K562 (cell line): ENCODE measurements around the gene TANC1. TPM values are rescaled to one million over a fixed set of nuclear protein-coding genes. Genes with fewer than 3 reads are reported as not detected.

Source experiments
- ATAC-seq: fragments of 200-7000 bp; cut with Tn5 transposase; 3 replicates; pipeline ENCODE4 v1.9.1; 2020; ENCODE audit warnings: moderate library complexity
- BruUV-seq: library from RNA; stranded (reverse); fragments of 400-500 nt; replicated peaks from 2 replicates; lab custom pipeline; 2021; lab: Mats Ljungman, UMichigan
- CTCF ChIA-PET: fragments of 300-600 bp; formaldehyde crosslinking; extraction: SDS; loops from one replicate; lab custom pipeline; 2021; ENCODE audit warnings: low intra/inter-chr PET ratio; lab: Yijun Ruan, JAX
- POLR2A ChIA-PET: fragments of 300-600, 350-650 bp; sonication (Branson Sonifier 250); formaldehyde crosslinking; extraction: SDS; loops from one replicate; lab custom pipeline; 2021; ENCODE audit warnings: antibody characterized with exemption, inconsistent platforms; lab: Yijun Ruan, JAX
- DNase-seq, 4 experiments: peaks; one replicate each; pipeline versions ENCODE4 v3.0.0 to v3.0.0-alpha.2; 2011 to 2018; ENCODE audit warnings: low spot score in 3 of 4, mixed read lengths in 3 of 4; ENCODE audit errors: extremely low read depth in 1 of 4
- FAIRE-seq: peaks from 2 replicates; lab custom pipeline; 2011; peaks lifted over from hg19 to GRCh38; lab: Jason Lieb, UNC
- H2AFZ ChIP-seq: 2 replicates; pipeline ENCODE4 v1.6.0; 2011; ENCODE audit warnings: low read depth, low read length, control low read depth, inconsistent platforms
- H3K27ac ChIP-seq: fragments of 200-600 bp; 3 replicates; pipeline ENCODE4 v1.8.0; 2011; ENCODE audit warnings: low read depth, mild to moderate bottlenecking, control low read depth, inconsistent platforms, low read length, moderate library complexity, mixed read lengths; ENCODE audit errors: extremely low read depth
- H3K27me3 ChIP-seq, 2 experiments: fragments of 300-600 bp in 1 of 2; 2 replicates in 1 of 2; 3 replicates in 1 of 2; pipeline versions ENCODE4 v1.6.0 to v1.8.0; 2011; ENCODE audit warnings: inconsistent platforms in 2 of 2, low read length in 2 of 2, mild to moderate bottlenecking in 1 of 2, mixed read lengths in 1 of 2, moderate library complexity in 1 of 2; ENCODE audit not compliant: control insufficient read depth in 2 of 2, insufficient read depth in 2 of 2
- H3K36me3 ChIP-seq: fragments of 300-600 bp; 3 replicates; pipeline ENCODE4 v1.8.0; 2011; ENCODE audit warnings: mild to moderate bottlenecking, low read length, inconsistent platforms; ENCODE audit not compliant: control insufficient read depth, insufficient read depth
- H3K4me1 ChIP-seq, 2 experiments: fragments of 200-600 bp in 1 of 2; replicated peaks in 1 of 2; 2 replicates in 1 of 2; 3 replicates in 1 of 2; pipeline versions ENCODE4 v1.5.1 to v1.8.0; 2011; ENCODE audit warnings: inconsistent platforms in 2 of 2, low read length in 2 of 2, mild to moderate bottlenecking in 1 of 2, mixed read lengths in 1 of 2, moderate library complexity in 1 of 2; ENCODE audit not compliant: control insufficient read depth in 2 of 2, insufficient read depth in 2 of 2
- H3K4me2 ChIP-seq: 2 replicates; pipeline ENCODE4 v1.6.1; 2011; ENCODE audit warnings: low read length, control low read depth, inconsistent platforms, mixed read lengths; ENCODE audit not compliant: insufficient read depth
- H3K4me3 ChIP-seq: fragments of 200-600 bp; sonication (generic), shearing (Covaris generic); 2 replicates; pipeline ENCODE4 v1.5.1; 2016; ENCODE audit warnings: control low read depth, inconsistent platforms
- H3K79me2 ChIP-seq: fragments of 200-600 bp; 3 replicates; pipeline ENCODE4 v1.8.0; 2011; ENCODE audit warnings: low read length, inconsistent platforms; ENCODE audit not compliant: control insufficient read depth, insufficient read depth
- H3K9ac ChIP-seq, 2 experiments: 2 replicates each; pipeline versions ENCODE4 v1.6.0 to v1.6.1; 2011; ENCODE audit warnings: low read depth in 2 of 2, low read length in 2 of 2, control low read depth in 1 of 2, inconsistent platforms in 1 of 2, mild to moderate bottlenecking in 1 of 2, mixed read lengths in 1 of 2; ENCODE audit not compliant: insufficient read depth in 1 of 2
- H3K9me1 ChIP-seq: one replicate; pipeline ENCODE4 v1.6.0; 2011; ENCODE audit warnings: inconsistent platforms, mild to moderate bottlenecking, low read length, moderate library complexity; ENCODE audit not compliant: control insufficient read depth, insufficient read depth
- H3K9me3 ChIP-seq: replicated peaks from 2 replicates; pipeline ENCODE4 v1.5.1; 2011; ENCODE audit warnings: low read depth, low read length, inconsistent platforms; ENCODE audit not compliant: control insufficient read depth, insufficient read depth
- H4K20me1 ChIP-seq: replicated peaks from 2 replicates; pipeline ENCODE4 v1.6.1; 2011; ENCODE audit warnings: low read length, inconsistent platforms, mixed read lengths; ENCODE audit not compliant: control insufficient read depth, insufficient read depth
- CBX3 ChIP-seq, 2 experiments: IDR thresholded peaks; 1 replicate in 1 of 2; 2 replicates in 1 of 2; pipeline ENCODE4 v1.6.1; 2012; ENCODE audit warnings: inconsistent platforms in 2 of 2, low read length in 2 of 2, borderline replicate concordance in 1 of 2, control low read depth in 1 of 2
- DMBX1 ChIP-seq: fragments of 250-450 bp; sonication (Bioruptor Pico); IDR thresholded peaks from 2 replicates; pipeline ENCODE4 v1.8.0; 2022; ENCODE audit warnings: inconsistent platforms, mild to moderate bottlenecking, moderate library complexity, borderline replicate concordance
- GTF2E2 ChIP-seq: fragments of 200-800 bp; sonication (Bioruptor generic); IDR thresholded peaks from 2 replicates; pipeline ENCODE4 v1.6.1; 2016; ENCODE audit warnings: missing genetic modification characterization, missing compliant biosample characterization
- MIER1 ChIP-seq: fragments of 450-650 bp; IDR thresholded peaks from 2 replicates; pipeline ENCODE4 v1.6.1; 2016; ENCODE audit warnings: antibody characterized with exemption, mild to moderate bottlenecking, low read depth
- NFIC ChIP-seq: fragments of 450-650 bp; IDR thresholded peaks from 2 replicates; pipeline ENCODE4 v1.6.1; 2017; ENCODE audit warnings: mild to moderate bottlenecking, inconsistent platforms
- RHOXF2B ChIP-seq: fragments of 250-450 bp; sonication (Bioruptor Pico); conservative IDR thresholded peaks from 2 replicates; pipeline ENCODE4 v1.5.1; 2021
- SMARCE1 ChIP-seq: fragments of 450-650 bp; IDR thresholded peaks from 2 replicates; pipeline ENCODE4 v1.7.1; 2016; ENCODE audit warnings: mild to moderate bottlenecking
- TFAM ChIP-seq: fragments of 250-450 bp; sonication (Bioruptor Pico); conservative IDR thresholded peaks from 2 replicates; pipeline ENCODE4 v1.5.0; 2021; ENCODE audit warnings: mild to moderate bottlenecking, moderate library complexity
- ZNF124 ChIP-seq: sonication (generic); formaldehyde crosslinking; IDR thresholded peaks from 2 replicates; pipeline ENCODE4 v1.8.1; 2022; ENCODE audit warnings: missing genetic modification reagents
- ZNF778 ChIP-seq: fragments of 450-650 bp; formaldehyde crosslinking; IDR thresholded peaks from 2 replicates; pipeline ENCODE4 v1.4.0; 2020; ENCODE audit warnings: mild to moderate bottlenecking, moderate library complexity
- in situ Hi-C: fragments of 300-500 bp; cut with MboI; formaldehyde crosslinking; loops from 4 replicates; pipeline ENCODE4 v1.15.0; 2018; ENCODE audit warnings: inconsistent platforms, mixed read lengths
- intact Hi-C: fragments of 100-400 bp; cut with micrococcal nuclease; formaldehyde crosslinking; loops from 2 replicates; pipeline ENCODE4 v1.14.2; 2022
- polyA plus RNA-seq, 8 experiments: library from polyadenylated mRNA; depleted of rRNA in 4 of 8; stranded (reverse) in 5 of 8; unstranded in 3 of 8; fragments of >200 nt; fragmentation: Nextera tagmentation in 2 of 8; fragmentation: Illumina TruSeq in 1 of 8; extraction: Ambion mirVana in 2 of 8; extraction: Trizol in 1 of 8; gene quantifications; 2 replicates each; pipeline versions ENCODE4 v1.2.1 to v1.2.3, GENCODE V29; 2011 to 2014; ENCODE audit warnings: inconsistent platforms in 1 of 8, missing spikeins in 1 of 8
- total RNA-seq, 7 experiments: library from RNA; depleted of rRNA in 6 of 7; stranded (reverse); fragments of >200 nt in 6 of 7; fragmentation: Illumina TruSeq in 2 of 7; extraction: Trizol in 2 of 7; gene quantifications; 2 replicates each; pipeline versions ENCODE4 v1.2.1 to v1.2.3, GENCODE V29; 2011 to 2021; ENCODE audit warnings: low replicate concordance in 1 of 7
- TF ChIP-seq, protein P1 (sequence below): fragments of 450-650 bp; formaldehyde crosslinking; IDR thresholded peaks from 2 replicates; pipeline ENCODE4 v1.4.0; 2020; ENCODE audit warnings: mild to moderate bottlenecking
- TF ChIP-seq, protein P2 (sequence below): fragments of 250-450 bp; sonication (Bioruptor Pico); IDR thresholded peaks from 2 replicates; pipeline ENCODE4 v1.4.0; 2020; ENCODE audit warnings: mild to moderate bottlenecking, moderate library complexity
- TF ChIP-seq, protein P3 (sequence below): fragments of 250-450 bp; sonication (Bioruptor Pico); IDR thresholded peaks from 2 replicates; pipeline ENCODE4 v1.5.0; 2021; ENCODE audit warnings: mild to moderate bottlenecking, borderline replicate concordance
- TF ChIP-seq, protein P4 (sequence below): sonication (generic); formaldehyde crosslinking; IDR thresholded peaks from 2 replicates; pipeline ENCODE4 v1.8.0; 2022; ENCODE audit warnings: missing genetic modification reagents, mild to moderate bottlenecking, borderline replicate concordance

Gene TANC1
- total and polyA plus RNA-seq, 9 of the 15 experiments (the other 6 are each of a cell fraction or from before 2014, with no cell fraction given): under 0.01 to 0.20 (median 0.07) TPM; not detected in 1

DNA sequence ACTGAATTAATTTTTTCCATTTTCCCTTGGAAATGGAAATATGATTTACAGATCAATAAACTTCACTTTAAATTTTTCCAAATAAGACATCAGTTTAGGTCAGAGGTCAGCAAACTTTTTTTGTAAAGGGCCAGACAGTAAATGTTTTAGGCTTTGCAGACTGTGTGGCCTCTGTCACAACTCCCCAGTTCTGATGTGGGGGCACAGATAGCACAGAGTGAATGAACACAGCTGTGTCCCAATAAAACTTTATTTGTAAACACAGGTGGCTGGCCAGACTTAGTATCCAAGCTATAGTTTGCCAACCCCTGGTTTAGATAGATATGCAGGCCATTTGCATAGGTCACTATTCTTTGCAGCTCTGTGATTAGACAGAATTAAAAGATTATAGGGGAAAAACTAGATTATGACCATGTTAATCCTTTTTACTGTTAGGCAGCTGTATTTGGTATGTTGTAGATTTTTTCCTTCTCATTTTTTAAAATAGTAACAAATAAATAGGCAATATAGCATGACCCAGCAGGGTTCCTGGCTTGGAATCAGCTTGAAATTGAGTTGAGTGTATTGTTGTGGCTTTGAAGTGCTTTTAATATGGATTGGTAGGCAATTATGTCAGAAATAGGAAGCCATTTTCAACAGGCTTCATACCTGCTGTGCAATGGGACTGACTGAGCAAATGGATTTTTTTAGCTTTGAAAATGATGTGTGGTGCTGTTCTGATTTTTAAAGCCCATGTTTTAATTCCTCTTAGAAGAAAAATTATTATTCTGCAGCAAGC is 258.4 kb downstream of the TANC1 start:
- in situ Hi-C loops: no loop called here
- Histone ChIP-seq H4K20me1 (no peaks in the 10 kb centered on the region), H3K79me2 (no peaks in the 10 kb centered on the region), H3K4me2 (no peak overlapping the region), H3K9me1 (no peaks in the 10 kb centered on the region), H3K9me3 (no peaks in the 10 kb centered on the region), H3K27ac (peak overlapping the region; percentile 25; the same call in 1 of the 3 replicates), H3K36me3 (no peaks in the 10 kb centered on the region), H3K4me1 (peaks cover 6 to 7% of the 10 kb centered on the region in 2 experiments), H3K4me3 (no peak overlapping the region), H3K27me3 (no peaks in the 10 kb centered on the region), H2AFZ (peak overlapping the region; percentile 79), H3K9ac (no peak overlapping the region)
- FAIRE-seq (no peak), ATAC-seq (peak; percentile 22; the same call in 2 of the 3 replicates), DNase-seq (peak in 1 of 4 experiments; percentile 36)
- ChIA-PET POLR2A (interaction anchor here (0.6 to 1.4 kb wide), 5 partner anchors 9 to 371 kb away, joined by 3 to 6 read pairs (median 3); no protein-coding TSS in a partner anchor), CTCF (no interaction called here)
- no TSS peak for BruUV-seq
- intact Hi-C loops: no loop called here
- TF ChIP-seq, protein P1, sequence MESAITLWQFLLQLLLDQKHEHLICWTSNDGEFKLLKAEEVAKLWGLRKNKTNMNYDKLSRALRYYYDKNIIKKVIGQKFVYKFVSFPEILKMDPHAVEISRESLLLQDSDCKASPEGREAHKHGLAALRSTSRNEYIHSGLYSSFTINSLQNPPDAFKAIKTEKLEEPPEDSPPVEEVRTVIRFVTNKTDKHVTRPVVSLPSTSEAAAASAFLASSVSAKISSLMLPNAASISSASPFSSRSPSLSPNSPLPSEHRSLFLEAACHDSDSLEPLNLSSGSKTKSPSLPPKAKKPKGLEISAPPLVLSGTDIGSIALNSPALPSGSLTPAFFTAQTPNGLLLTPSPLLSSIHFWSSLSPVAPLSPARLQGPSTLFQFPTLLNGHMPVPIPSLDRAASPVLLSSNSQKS: no peak
- TF ChIP-seq MIER1 (no peak), RHOXF2B (CRISPR knock-in tag) (no peak), TFAM (no peak), NFIC (0 out of 2 replicates have a peak, but pooled peaks have one; percentile 11), DMBX1 (CRISPR knock-in tag) (peak; percentile 27; the same call in 1 of the 2 replicates), ZNF124 (CRISPR knock-in tag) (no peak), CBX3 (IDR thresholded peaks at IDR 0.05; ENCODE audit: borderline replicate concordance in 1 of 2, low read length in 2 of 2) (no peak), SMARCE1 (no peak), ZNF778 (no peak), GTF2E2 (no peak)
- TF ChIP-seq, protein P2, sequence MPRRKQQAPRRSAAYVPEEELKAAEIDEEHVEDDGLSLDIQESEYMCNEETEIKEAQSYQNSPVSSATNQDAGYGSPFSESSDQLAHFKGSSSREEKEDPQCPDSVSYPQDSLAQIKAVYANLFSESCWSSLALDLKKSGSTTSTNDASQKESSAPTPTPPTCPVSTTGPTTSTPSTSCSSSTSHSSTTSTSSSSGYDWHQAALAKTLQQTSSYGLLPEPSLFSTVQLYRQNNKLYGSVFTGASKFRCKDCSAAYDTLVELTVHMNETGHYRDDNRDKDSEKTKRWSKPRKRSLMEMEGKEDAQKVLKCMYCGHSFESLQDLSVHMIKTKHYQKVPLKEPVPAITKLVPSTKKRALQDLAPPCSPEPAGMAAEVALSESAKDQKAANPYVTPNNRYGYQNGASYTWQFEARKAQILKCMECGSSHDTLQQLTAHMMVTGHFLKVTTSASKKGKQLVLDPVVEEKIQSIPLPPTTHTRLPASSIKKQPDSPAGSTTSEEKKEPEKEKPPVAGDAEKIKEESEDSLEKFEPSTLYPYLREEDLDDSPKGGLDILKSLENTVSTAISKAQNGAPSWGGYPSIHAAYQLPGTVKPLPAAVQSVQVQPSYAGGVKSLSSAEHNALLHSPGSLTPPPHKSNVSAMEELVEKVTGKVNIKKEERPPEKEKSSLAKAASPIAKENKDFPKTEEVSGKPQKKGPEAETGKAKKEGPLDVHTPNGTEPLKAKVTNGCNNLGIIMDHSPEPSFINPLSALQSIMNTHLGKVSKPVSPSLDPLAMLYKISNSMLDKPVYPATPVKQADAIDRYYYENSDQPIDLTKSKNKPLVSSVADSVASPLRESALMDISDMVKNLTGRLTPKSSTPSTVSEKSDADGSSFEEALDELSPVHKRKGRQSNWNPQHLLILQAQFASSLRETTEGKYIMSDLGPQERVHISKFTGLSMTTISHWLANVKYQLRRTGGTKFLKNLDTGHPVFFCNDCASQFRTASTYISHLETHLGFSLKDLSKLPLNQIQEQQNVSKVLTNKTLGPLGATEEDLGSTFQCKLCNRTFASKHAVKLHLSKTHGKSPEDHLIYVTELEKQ (CRISPR knock-in tag): no peak
- TF ChIP-seq, protein P3, sequence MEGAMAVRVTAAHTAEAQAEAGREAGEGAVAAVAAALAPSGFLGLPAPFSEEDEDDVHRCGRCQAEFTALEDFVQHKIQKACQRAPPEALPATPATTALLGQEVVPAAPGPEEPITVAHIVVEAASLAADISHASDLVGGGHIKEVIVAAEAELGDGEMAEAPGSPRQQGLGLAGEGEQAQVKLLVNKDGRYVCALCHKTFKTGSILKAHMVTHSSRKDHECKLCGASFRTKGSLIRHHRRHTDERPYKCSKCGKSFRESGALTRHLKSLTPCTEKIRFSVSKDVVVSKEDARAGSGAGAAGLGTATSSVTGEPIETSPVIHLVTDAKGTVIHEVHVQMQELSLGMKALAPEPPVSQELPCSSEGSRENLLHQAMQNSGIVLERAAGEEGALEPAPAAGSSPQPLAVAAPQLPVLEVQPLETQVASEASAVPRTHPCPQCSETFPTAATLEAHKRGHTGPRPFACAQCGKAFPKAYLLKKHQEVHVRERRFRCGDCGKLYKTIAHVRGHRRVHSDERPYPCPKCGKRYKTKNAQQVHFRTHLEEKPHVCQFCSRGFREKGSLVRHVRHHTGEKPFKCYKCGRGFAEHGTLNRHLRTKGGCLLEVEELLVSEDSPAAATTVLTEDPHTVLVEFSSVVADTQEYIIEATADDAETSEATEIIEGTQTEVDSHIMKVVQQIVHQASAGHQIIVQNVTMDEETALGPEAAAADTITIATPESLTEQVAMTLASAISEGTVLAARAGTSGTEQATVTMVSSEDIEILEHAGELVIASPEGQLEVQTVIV (CRISPR knock-in tag): no peak
- TF ChIP-seq, protein P4, sequence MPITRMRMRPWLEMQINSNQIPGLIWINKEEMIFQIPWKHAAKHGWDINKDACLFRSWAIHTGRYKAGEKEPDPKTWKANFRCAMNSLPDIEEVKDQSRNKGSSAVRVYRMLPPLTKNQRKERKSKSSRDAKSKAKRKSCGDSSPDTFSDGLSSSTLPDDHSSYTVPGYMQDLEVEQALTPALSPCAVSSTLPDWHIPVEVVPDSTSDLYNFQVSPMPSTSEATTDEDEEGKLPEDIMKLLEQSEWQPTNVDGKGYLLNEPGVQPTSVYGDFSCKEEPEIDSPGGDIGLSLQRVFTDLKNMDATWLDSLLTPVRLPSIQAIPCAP: no peak
